HG03045 (cell line): ENCODE results near the gene FAM120B.
"Not testable (repeated sequence)": the region's sequence is repeated elsewhere in the genome, so short reads cannot be mapped to it uniquely, and the experiment has no call there.

Experiments
- ATAC-seq: cut with Tn5 transposase; IDR thresholded peaks from one replicate; pipeline ENCODE4 v1.9.1; 2021; ENCODE audit warnings: mild to moderate bottlenecking, moderate library complexity; ENCODE audit not compliant: unreplicated experiment

Gene FAM120B

DNA sequence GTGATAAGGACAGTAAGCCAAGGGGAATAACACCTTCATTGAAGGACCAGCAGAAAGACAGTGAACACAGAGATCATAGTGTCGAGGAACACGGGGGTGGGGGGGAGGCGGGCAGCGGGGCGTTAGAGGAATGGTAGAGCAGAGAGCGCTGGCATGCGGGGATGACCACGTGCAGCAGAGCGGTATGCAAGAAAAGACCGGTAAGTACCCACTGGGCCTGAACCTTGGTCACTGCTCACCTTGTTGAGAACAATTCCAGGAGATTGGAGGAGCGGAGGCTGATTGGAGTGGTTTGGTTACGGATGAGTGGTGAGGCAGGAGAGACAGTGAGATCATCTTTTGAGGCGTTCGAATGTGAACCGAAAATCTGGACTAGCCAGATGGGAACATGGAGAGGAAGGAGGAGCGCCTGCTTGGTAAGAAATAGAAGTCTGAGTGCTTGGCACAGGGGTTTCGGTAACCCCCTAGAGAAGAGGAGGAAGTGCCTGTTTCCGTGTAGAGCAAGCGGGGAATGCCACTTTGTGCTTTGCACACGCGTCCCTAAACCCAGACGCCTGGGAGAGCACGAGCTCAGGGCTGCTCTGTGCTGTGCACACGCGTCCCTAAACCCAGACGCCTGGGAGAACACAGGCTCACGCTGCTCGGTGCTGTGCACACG lies 70.0 kb downstream of the FAM120B start:
- ATAC-seq: no peak

DNA sequence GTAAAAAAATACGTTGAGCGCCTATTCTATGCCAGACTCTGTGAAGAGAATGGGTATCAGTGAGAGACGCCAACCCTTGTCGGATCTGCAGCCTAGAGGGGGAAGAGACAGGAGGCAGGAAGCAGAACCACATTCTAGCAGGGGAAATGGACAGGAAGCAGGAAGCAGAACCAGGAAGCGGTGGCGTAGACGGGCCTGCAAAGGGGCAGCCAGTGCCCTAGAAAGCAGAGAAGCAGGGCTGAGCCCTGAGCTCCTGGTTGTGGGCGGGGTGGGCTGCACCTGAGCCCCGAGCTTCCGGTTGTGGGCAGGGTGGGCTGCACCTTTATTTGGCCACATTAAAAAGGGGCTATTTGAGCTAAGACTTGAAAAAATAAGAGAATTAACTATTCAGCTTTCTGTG lies 71.9 kb downstream of the FAM120B start:
- ATAC-seq: no peak

DNA sequence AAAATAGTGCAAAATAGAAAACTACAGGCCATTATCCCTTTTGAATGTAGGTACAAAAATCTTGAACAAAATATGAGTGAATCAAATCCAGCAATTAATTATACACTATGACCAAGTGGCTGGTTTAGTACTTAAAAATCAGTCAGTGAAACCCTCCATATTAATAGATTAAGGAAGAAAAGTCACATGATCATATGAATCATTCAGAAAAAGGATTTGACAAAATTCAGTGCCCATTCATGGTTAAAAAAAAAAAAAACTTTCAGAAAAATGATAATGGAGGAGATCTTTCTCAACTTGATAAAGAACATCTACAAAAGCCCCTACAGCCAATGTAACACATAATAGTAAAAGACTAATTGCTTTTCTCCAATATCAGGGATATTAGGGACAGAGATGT lies 75.0 kb downstream of the FAM120B start:
- ATAC-seq: no peak

DNA sequence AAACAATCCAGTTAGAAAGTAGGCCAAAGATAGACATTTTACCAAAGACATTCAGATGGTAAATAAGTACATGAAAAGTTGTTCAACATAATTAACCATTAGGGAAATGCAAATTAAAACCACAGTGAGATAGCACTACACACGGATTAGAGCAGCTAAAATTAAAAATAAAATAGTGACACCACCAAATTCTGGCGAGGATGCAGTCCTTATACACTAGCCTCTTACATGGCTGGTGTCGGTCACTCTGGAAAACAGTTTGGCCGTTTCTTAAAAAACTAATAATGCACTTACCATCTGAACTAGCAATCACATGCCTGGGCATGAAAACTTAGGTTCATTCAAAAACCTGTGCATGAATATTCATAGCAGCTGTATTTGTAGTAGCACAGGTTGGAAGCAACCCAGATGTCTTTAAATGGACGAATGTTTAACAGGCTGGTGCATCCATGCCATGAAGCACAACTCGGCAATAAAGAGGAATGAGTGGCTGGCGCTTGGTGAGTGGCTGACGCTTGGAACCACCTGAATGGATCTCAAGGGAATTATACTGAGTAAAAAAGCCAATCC lies 77.0 kb downstream of the FAM120B start:
- no peak for ATAC-seq

DNA sequence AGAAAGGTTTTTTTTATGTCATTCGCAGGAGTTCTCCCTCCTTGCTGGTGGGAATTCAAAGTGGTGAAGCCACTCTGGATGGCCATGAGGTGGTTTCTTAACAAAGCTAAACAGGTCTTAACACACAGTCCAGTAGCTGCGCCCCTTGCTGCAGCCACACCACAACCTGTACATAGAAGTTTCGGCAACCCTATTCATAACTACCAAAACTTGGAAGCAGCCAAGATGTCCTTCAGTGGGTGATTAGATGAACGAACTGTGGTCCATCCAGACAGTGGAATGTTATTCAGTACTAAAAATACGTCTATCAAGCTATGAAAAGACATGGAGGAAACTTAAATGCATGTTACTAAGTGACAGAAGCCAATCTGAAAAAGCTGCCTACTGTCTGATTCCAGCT lies 78.9 kb downstream of the FAM120B start:
- ATAC-seq: no peak

DNA sequence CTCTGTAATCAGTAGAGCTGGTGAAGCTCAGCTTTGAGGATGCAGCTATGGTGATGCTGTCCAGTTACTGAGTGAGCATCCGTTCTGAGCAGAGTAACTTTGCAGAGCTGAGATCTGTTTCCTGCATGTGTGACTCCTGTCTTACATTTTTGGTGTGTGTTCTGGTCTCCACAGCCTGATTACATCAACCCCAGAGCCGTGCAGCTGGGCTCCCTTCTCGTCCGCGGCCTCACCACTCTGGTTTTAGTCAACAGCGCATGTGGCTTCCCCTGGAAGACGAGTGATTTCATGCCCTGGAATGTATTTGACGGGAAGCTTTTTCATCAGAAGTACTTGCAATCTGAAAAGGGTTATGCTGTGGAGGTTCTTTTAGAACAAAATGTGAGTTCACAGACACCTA lies 81.6 kb downstream of the FAM120B start:
- no peak for ATAC-seq

DNA sequence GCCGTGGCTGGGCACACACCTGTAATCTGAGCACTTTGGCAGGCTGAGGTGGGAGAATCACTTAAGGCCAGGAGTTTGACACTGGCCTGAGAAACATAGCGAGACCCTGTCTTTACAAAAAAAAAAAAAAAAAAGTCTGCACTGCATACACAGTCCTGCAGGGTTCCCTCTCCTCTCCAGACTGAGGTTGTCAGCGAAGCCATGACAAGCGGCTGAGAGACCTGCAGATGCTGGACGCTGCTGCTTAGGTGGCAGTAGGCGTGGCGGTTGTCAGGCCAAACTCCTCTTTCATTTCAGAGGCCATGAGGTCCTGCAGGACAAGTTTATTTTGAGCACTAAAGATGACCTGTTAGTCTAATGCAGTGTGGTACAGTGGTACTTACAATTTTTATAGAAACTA lies 86.5 kb downstream of the FAM120B start:
- ATAC-seq: no peak

DNA sequence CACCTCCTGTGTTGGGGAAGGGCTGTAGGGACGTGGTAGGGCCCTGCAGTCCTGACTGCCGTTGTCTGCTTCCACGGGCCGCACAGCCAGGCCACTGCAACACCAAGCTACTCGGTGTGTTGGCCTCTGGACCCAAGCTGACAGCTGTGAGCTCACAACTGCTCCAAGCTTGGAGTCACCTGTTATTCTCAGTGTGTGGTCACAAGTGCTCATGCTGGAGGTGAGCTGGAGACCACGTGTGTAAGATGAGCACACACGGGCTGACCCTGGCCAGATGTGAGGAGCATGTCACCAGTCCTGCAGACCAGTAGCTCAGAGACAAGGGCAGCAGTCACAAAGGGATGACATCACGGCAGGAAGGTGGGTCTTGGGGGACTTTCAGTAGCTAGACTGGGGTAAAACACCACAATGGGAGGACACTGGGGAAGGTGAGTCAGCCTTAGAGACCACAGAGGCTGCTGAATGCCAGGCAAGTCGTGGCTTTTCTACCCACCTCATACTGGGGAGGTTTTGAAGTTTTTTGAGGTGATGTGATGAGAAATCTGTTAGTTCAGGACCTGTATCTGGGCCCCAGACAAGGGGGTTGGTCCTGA lies 87.3 kb downstream of the FAM120B start:
- no peak for ATAC-seq

DNA sequence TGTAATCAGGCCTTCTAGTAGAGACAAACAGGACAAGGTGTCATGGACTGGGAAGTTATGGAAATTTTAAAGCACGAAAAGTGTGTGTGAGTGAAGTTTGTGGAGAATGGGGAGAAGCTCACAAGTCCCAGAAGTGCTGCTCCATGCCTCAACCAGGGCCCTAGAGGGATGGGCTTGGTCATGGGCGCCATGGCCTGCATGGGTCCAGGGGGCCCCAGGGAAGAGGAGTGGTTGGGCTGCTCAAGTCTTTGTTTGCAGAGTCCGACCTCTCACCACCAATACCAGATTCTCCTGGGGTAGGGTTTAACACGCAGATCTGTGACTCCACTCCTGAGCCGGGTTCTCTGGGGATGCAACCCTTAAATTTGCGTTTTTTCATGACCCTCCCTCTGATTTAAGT lies 88.4 kb downstream of the FAM120B start:
- ATAC-seq: no peak

DNA sequence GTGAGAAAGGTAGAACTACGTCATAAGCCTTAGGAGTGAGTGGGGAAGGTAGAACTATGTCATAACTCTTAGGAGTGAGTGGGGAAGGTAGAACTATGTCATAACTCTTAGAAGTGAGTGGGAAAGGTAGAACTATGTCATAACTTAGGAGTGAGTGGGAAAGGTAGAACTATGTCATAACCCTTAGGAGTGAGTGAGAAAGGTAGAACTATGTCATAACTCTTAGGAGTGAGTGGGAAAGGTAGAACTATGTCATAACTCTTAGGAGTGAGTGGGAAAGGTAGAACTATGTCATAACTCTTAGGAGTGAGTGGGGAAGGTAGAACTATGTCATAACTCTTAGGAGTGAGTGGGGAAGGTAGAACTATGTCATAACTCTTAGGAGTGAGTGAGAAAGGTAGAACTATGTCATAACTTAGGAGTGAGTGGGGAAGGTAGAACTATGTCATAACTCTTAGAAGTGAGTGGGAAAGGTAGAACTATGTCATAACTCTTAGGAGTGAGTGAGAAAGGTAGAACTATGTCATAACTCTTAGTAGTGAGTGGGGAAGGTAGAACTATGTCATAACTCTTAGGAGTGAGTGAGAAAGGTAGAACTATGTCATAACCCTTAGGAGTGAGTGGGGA lies 92.3 kb downstream of the FAM120B start:
- not testable (repeated sequence) for ATAC-seq

DNA sequence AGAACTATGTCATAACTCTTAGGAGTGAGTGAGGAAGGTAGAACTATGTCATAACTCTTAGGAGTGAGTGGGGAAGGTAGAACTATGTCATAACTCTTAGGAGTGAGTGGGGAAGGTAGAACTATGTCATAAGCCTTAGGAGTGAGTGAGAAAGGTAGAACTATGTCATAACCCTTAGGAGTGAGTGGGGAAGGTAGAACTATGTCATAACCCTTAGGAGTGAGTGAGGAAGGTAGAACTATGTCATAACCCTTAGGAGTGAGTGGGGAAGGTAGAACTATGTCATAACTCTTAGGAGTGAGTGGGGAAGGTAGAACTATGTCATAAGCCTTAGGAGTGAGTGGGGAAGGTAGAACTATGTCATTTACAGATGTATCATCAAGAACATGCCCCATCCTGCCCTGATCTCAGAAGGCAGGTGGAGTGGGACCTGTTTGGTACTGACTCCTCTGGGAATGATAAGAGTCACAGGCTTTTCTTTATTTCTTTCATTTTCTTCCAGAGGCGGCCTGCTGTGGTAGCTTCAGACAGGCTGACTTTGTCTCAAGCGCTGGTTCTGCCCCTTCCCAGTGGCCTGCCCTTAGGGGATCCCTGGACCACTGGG lies 93.5 kb downstream of the FAM120B start:
- ATAC-seq: not testable (repeated sequence)

DNA sequence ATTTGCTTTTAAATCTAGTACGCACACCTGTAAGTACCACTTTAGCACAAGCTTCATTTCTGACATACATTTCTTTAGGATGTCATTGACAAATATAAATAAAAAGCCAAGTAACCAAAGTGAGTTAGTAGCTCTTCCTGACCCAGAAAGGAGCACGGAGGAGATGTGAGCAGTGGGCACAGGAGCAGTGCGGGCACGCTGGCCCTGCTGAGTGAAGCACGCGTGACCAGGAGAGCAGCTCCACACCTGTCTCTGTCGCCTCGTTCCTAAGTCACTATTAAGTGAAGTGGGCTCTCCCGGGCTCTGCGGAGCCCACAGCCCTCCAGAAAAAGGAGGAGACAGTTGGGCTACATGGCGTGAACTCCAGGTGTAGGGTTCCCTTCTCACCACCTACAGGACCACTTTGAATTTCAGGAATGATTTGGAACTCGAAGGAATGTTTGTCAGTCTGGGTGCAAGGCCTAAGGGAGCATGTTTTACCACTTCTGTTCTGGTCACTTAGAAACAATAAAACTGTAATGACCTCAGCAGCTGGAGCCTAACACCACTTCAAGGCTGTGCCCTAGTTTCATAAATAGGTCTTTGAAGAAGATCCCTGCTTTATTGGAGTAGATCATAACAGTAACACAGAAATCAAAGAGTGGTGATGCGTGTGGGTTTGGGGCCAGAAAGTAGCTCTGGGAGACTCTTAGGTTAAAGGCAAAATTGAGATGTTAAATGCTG lies 95.9 kb downstream of the FAM120B start:
- no peak for ATAC-seq

DNA sequence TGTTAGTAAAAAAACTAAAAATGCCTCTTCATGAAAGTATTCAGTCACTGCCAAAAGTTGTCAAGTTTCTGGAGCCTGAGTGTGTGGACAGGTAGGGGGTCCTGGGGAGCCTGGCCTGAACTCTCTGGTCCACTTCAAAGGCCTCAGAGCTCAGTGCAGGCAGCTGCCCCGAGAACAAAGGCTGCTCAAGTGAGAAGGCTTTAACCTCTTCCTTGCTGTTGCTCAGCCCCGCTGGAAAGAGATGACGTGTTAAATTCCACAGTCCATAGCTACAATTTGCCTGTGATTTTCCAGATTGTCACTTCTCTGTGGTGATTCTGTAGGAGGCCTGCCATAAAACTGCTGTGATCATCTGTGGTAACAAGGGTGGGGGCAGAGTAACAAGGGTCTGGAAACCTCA lies 96.9 kb downstream of the FAM120B start:
- ATAC-seq: no peak

DNA sequence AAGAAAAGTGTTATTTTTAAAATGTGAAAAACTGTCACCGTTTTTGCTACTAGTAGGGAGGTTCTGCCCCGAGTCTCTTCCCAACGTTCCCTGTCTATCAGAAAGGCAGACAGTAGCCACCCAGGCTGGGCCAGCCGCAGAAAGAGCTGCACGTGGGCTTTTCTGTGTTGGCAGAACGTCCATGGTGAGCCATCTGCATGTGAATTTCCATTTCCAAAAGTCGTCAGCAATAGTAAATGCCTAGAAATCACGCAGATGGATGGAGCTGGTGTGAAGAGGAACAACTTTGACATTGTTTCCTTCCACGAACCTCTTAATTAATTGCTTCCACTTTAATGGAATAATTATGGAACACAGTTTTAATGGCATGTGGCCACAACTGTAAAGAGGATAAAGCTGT lies 97.5 kb downstream of the FAM120B start:
- ATAC-seq: no peak

DNA sequence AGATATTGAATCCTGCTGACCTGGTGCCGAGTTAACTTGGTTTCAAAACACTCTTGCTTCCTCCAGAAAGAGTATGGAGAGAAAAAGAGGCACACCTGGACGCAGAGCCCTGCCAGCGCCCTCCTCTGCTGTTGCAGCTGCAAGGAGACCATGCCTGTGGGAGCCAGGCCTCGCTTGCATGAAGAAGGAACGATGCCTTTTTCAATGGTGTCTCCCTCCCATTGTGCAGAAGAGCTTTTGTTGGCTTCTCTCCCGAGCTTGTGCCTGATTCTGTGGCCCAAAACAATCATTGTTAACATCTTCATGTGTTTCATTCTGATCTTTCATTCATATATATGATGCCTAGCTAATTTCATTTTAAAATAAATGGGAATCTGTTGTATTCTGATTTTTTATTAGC lies 98.1 kb downstream of the FAM120B start:
- no peak for ATAC-seq

DNA sequence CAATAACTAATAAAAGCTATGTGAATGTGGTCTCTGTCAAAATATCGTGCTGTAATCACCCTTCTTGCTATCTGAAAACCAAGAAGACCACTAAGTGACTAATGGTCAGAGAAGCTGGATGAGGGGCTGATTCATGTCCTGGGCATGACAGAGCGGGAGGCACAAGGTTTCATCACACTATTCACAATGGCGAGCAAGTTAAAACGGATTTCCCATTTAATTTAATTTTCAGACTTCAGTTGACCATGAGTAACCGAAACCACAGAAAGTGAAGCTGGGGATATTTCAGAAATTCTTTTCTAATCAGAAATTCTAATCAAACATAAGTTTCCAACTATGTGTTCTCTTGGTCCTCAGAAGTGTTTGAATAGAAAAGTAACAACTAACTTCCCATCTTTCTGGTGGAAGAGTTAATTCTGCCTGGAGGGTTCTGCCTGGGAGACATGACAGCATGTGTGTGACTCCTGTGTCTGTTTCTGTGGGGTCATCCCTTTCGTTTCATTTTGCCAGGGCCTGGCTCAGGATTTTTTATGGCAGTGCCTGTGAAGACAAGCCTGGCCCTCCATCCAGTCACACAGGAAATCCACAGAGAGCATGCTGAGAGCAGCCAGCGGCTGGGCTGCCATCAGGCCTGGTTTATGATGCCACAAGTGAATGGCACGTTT lies 98.9 kb downstream of the FAM120B start:
- no peak for ATAC-seq

DNA sequence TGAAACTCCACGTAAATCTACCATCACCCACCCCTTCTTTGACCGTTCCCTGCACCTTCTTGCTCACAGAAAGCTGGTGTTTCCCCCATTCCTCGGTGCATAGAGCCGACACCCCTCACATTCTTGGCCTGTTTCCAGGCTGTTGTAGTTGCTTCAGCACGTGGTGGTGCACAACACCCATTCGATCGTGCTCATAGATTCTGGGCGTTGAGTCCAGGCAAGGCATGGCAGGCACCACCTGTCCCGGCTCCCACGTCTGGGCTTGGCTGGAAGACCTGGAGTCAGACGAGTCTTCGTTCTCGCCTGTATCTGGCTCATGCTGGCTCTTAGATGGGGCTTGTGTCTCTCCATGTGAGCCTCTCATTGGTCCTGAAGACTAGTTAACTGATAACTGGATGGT lies 100.6 kb downstream of the FAM120B start:
- no peak for ATAC-seq

DNA sequence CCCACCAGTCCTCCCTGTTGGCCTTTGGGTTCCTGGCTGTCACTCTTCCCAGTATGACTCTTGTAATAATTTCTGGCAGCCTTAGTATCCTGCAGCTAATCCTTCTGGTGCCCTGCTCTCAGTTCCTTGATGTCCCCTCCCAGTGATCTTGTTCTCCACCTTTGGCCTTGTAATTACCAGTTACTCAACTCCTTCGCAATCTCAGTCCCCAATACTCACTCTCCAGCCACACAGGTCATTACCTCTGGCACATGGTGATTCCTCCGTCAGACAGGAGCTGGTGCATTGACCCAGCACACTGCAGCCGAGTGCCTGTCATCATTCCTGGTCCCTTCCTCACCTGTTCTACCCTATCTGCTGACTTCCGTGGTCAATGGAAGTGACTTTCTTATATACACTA lies 101.4 kb downstream of the FAM120B start:
- no peak for ATAC-seq

DNA sequence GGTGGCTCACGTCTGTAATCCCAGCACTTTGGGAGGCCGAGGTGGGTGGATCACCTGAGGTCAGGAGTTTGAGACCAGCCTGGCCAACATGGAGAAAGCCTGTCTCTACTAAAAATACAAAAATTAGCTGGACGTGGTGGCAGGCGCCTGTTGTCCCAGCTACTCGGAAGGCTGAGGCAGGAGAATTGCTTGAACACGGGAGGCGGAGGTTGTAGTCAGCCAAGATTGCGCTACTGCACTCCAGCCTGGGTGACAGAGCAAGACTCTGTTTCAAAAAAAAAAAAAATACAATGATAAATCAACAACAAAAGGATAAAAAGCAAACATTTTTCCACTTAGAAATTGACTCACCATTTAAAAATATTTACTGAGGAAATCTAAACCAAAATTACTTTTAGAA lies 103.2 kb downstream of the FAM120B start:
- ATAC-seq: not testable (repeated sequence)

DNA sequence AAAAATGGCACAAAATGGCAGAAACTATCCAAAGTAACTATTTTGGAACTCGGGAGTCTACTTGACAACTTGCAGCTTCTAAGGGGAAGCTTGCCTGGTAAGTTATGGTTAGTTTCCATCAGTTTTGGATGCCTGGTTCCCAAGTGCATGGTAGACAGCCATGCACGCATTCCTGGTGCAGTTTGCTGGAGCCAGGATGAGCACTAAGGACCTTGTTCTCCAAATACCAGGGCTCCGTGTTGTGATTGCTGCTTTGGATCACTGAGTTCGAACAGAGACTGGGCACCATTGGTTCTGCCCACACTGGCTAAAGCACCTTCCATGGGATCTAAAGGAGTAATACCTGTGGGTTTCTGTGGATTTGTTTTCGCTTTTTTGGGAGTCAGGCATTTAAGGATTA lies 103.7 kb downstream of the FAM120B start:
- ATAC-seq: no peak

DNA sequence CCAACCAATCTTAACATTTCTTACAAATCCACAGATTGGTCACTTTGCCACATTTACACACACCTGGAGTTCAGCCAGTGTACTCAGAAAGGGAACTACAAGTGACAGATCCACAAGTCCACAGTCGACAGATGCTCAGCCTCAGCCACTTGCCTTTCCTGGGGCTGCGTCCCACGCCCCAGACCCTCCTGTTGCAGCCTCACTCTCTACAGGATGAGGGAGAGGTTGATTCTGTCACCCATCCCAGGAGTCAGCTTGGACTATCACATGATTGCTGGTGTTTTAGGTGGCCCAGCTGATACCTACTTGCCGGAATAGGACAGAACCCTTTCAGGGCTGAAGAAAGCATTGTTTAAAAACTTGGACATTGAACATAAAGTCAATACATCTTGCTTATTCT lies 108.8 kb downstream of the FAM120B start:
- ATAC-seq: no peak
